Skeletal muscle tissue (tissue), 4 donors: ENCODE data around the gene TAF5. TPM values are rescaled to one million over a fixed set of nuclear protein-coding genes. Genes with fewer than 3 reads are reported as not detected.
"Not testable (repeated sequence)": the region's sequence is repeated elsewhere in the genome, so short reads cannot be mapped to it uniquely, and the experiment has no call there.

Source experiments
- H3K27ac ChIP-seq: one replicate; pipeline ENCODE4 v1.7.0; 2013; ENCODE audit warnings: mild to moderate bottlenecking, low read depth, low read length, inconsistent platforms
- H3K27me3 ChIP-seq, 3 donors: one replicate each; pipeline ENCODE4 v1.7.0; 2013; ENCODE audit warnings: low read length in 3 of 3; ENCODE audit not compliant: control insufficient read depth in 3 of 3, insufficient read depth in 3 of 3
- H3K36me3 ChIP-seq, 3 donors: one replicate each; pipeline ENCODE4 v1.7.0; 2013; ENCODE audit warnings: low read length in 3 of 3; ENCODE audit not compliant: control insufficient read depth in 3 of 3, insufficient read depth in 3 of 3
- H3K4me1 ChIP-seq, 3 donors: one replicate each; pipeline ENCODE4 v1.7.0; 2013; ENCODE audit warnings: low read length in 3 of 3, mild to moderate bottlenecking in 3 of 3; ENCODE audit not compliant: control insufficient read depth in 3 of 3, insufficient read depth in 3 of 3
- H3K4me3 ChIP-seq, 3 donors: one replicate each; pipeline ENCODE4 v1.7.0; 2013; ENCODE audit warnings: low read length in 3 of 3
- H3K9ac ChIP-seq, 3 donors: one replicate each; pipeline ENCODE4 v1.7.0; 2013; ENCODE audit warnings: low read length in 3 of 3, mild to moderate bottlenecking in 3 of 3, moderate library complexity in 2 of 3, low read depth in 1 of 3
- H3K9me3 ChIP-seq, 3 donors: one replicate each; pipeline ENCODE4 v1.7.0; 2013; ENCODE audit warnings: low read length in 3 of 3; ENCODE audit not compliant: control insufficient read depth in 3 of 3
- total RNA-seq: library from RNA; depleted of rRNA; stranded (reverse); fragments of >200 nt; gene quantifications from one replicate; pipeline ENCODE4 v1.2.3, GENCODE V29; 2014
- donor health status: Osteomylitis.

The TAF5 gene
- total RNA-seq, 1 donor from 2014 or later = 3.7 TPM

DNA sequence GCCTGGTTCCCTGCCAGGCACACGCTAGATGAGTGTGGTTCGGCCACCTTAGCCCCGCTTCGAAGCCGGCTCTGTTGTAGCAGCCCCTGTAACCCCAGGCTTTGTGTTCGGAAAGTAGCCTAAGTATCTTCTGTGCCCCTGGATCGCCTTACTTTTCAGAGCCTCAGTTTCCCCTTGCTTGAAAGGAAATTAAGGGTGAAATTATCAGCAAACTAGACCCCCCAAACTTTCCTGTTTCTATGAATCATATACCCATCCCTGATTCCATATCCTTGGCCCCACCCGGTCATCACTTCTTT is 29.0 kb downstream of the TAF5 start:
- Histone ChIP-seq H3K36me3 (peaks cover 22 to 32% (median 27%) of the 10 kb centered on the region in 3 donors), H3K27me3 (no peaks in the 10 kb centered on the region), H3K9me3 (no peaks in the 10 kb centered on the region), H3K4me3 (peak overlapping the region; percentile 92 to 97 (median 95)), H3K9ac (peak overlapping the region; percentile 77 to 99 (median 84)), H3K4me1 (peaks cover 17 to 37% (median 34%) of the 10 kb centered on the region in 3 donors), H3K27ac (peak overlapping the region; percentile 89)

DNA sequence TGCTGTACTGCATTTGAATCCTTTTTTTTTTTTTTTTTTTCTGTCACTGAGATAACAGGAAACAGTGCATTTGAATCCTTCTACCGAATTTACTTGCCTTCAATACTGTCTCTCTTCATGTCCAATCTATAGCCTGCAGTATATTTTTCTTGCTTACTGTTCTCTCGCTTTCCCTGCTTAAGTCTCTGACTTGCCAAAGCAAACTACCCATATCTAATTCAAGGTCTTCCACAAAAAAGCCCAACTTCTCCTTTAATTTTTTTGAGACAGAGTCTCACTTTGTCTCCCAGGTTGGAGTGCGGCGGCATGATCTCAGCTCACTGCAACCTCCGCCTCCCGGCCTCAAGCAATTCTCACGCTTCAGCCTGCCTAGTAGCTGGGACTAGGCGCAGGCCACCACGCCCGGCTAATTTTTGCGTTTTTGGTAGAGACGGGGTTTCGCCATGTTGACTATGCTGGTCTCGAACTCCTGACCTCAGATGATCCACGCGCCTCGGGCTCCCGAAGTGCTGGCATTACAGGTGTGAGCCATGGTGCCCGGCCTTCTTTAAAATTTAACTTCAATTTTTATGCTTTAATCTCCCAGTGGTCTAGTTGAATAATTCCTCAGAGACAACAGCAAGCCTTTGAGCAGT is 29.5 kb downstream of the TAF5 start:
- Histone ChIP-seq H3K4me3 (peak overlapping the region; percentile 92 to 97 (median 95)), H3K9me3 (no peaks in the 10 kb centered on the region), H3K36me3 (peaks cover 26 to 32% (median 31%) of the 10 kb centered on the region in 3 donors), H3K4me1 (peaks cover 17 to 37% (median 34%) of the 10 kb centered on the region in 3 donors), H3K27ac (peak overlapping the region; percentile 89), H3K9ac (peak overlapping the region; percentile 77 to 99 (median 84)), H3K27me3 (no peaks in the 10 kb centered on the region)

DNA sequence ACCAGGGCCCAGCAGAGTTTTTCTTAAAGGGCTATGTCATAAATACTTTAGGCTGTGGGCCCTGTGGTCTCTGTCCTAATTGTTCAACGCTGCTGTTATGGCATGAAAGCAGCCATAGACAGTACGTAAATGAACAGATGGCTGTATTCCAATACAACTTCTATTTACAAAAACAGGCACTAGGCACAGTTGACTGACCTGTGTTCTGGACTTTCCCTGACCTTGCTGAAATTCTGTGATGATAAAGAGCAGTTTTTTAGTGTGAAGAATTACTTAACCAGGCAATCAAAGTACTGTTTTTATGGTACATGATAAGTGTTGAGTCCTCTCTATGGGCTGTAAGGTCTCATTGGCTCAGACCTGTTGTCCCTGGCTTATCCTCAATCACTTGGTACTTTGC is 45.8 kb downstream of the TAF5 start:
- Histone ChIP-seq H3K27me3 (no peaks in the 10 kb centered on the region), H3K9ac (no peak overlapping the region), H3K4me3 (no peak overlapping the region), H3K27ac (no peak overlapping the region), H3K9me3 (no peaks in the 10 kb centered on the region), H3K4me1 (no peaks in the 10 kb centered on the region), H3K36me3 (peaks cover 60 to 80% (median 77%) of the 10 kb centered on the region in 3 donors)

DNA sequence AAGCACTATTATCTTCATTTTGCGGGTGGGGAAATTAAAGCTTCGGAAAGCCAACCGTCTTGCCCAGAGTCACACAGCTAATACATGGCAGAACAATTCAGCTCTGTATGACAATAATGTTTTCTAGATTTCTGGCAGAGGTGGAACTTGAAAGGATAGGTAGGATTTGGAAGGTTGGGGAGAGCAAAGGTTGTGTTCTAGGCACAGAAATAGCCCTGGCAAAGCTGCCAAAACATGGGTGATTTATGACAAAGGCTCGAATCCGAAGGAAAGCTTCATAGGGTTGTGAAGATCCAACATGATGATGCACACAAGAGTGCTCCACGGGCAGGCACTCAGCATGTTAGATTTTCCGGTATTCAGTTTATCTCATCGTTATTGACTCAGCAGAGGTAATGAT is 47.8 kb downstream of the TAF5 start:
- Histone ChIP-seq H3K9ac (no peak overlapping the region), H3K27me3 (no peaks in the 10 kb centered on the region), H3K4me3 (no peak overlapping the region), H3K27ac (no peak overlapping the region), H3K9me3 (no peaks in the 10 kb centered on the region), H3K36me3 (peaks cover 69 to 89% (median 85%) of the 10 kb centered on the region in 3 donors), H3K4me1 (no peaks in the 10 kb centered on the region)

DNA sequence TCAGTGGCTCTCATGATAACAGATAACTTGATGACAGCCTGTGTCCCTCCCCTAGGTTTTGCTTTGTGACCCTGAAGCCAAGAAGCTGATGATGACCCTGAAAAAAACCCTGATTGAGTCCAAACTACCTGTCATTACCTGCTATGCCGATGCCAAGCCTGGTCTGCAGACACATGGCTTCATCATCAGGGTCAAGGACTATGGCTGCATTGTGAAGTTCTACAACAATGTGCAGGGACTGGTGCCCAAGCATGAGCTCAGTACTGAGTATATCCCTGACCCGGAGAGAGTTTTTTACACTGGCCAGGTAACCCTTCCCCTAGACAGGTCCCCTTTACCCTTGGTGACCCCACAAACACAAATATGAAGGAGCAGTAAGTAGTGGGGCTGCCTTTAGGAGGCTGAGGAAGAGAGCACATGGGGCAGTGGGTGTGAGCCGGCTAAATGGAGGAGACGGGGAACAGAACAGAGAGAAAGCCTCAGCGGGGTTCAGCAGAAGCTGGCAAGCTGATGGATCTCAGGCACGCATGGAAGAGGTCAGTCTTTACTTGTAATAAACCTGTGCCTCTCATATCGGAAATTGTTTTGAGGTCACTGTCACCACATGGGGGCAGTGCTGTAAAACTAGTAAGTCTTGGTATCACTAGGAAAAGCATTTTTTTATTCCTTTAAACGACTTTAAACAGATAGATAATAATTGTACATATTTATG is 48.8 kb downstream of the TAF5 start:
- no peaks in the 10 kb centered on the region for H3K9me3 ChIP-seq
- H3K36me3 ChIP-seq = peaks cover 73 to 88% (median 85%) of the 10 kb centered on the region in 3 donors
- H3K4me3 ChIP-seq = no peak overlapping the region
- no peak overlapping the region for H3K27ac ChIP-seq
- H3K9ac ChIP-seq = no peak overlapping the region
- H3K4me1 ChIP-seq = no peaks in the 10 kb centered on the region
- H3K27me3 ChIP-seq = no peaks in the 10 kb centered on the region

DNA sequence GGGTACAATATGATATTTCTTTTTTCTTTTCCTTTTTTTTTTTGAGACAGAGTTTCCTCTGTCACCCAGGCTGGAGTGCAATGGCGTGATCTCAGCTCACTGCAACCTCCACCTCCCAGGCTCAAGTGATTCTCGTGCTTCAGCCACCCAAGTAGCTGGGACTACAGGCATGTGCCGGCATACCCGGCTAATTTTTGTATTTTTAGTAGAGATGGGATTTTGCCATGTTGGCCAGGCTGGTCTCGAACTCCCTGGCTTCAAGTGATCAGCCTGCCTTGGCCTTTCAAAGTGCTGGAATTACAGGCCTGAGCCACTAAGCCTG is 49.3 kb downstream of the TAF5 start:
- not testable (repeated sequence) for H3K27ac ChIP-seq, H3K9me3 ChIP-seq, H3K4me1 ChIP-seq, H3K9ac ChIP-seq, H3K4me3 ChIP-seq, H3K27me3 ChIP-seq
- peaks cover 75 to 85% (median 84%) of the 10 kb centered on the region in 3 donors for H3K36me3 ChIP-seq

DNA sequence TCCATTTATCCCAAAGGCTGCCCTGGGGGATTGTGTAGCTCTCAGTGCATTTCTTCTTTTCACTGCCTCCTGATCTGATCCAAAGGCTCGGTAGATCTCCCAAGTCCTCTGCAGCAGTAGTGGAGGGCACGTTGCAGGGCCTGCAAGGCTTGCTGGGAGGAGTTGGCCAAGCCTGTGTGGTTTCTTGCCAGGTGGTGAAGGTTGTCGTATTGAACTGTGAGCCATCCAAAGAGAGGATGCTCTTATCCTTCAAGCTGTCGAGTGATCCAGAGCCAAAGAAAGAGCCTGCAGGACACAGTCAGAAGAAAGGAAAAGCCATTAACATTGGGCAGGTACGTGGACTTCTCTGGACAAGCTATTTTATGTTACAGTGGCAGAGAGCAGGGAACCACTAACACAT is 49.8 kb downstream of the TAF5 start:
- Histone ChIP-seq H3K4me3 (no peak overlapping the region), H3K9me3 (no peaks in the 10 kb centered on the region), H3K27ac (no peak overlapping the region), H3K9ac (no peak overlapping the region), H3K4me1 (no peaks in the 10 kb centered on the region), H3K27me3 (no peaks in the 10 kb centered on the region), H3K36me3 (peaks cover 78 to 89% (median 84%) of the 10 kb centered on the region in 3 donors)

DNA sequence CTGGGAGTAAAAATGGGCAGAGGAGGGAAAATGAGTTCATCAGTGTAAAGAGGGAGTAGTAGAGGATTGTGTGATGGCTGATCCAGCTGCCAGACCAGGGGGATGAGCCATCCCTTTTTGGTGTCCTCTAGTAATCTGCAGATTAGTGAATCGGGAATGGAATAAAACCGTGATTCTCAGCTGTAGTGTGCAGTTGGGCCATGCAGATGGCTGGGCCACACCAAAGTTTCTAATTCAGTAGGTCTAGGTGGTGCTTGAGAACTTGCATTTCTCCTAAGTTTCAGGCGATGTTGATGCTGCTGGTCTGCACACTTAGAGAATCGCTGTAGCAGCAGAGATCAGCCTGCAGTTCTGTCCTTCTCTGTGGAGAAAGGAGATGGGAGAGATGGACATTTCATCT is 51.3 kb downstream of the TAF5 start:
- Histone ChIP-seq H3K36me3 (peaks cover 76 to 86% (median 84%) of the 10 kb centered on the region in 3 donors), H3K27ac (no peak overlapping the region), H3K4me1 (no peaks in the 10 kb centered on the region), H3K9me3 (no peaks in the 10 kb centered on the region), H3K4me3 (no peak overlapping the region), H3K27me3 (no peaks in the 10 kb centered on the region), H3K9ac (no peak overlapping the region)

DNA sequence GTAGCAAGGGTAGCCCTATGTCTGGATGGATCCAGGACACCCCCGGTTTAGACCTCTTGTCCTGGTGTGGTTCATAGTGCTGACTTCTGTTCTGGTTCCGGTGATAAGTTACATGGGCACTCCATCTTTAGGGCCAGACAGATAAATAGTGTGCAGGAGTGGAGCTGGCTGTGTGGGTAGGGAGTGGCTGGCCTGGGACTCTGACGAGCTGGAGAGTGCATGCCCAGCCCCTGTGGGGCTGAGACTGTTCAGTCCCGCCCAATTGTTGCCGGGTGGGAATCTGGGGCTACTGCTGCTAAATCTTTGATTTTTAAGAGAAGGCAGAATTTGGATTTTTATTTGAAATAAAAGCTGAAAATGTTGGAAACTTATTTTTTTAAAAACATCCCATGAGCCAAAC is 56.0 kb downstream of the TAF5 start:
- Histone ChIP-seq H3K36me3 (peaks cover 56 to 58% (median 57%) of the 10 kb centered on the region in 3 donors), H3K4me1 (no peaks in the 10 kb centered on the region), H3K27me3 (no peaks in the 10 kb centered on the region), H3K9ac (no peak overlapping the region), H3K9me3 (no peaks in the 10 kb centered on the region), H3K4me3 (no peak overlapping the region), H3K27ac (no peak overlapping the region)

DNA sequence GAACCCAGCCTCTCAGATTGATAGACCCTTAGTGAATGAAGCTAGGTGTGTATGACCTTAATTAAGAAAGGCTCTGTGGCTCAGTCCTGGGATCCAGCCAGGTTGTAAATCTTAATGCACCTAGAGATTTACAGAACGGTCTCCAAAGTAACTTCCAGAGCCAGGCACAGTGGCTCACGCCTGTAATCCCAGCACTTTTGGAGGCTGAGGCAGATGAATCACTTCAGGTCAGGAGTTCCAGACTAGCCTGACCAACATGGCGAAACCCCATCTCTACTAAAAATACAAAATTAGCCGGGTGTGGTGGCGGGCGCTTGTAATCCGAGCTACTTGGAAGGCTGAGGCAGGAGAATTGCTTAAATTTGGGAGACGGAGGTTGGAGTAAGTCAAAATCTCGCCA is 60.1 kb downstream of the TAF5 start:
- no peak overlapping the region for H3K4me3 ChIP-seq
- H3K27ac ChIP-seq = no peak overlapping the region
- H3K27me3 ChIP-seq = no peaks in the 10 kb centered on the region
- H3K9ac ChIP-seq = no peak overlapping the region
- H3K4me1 ChIP-seq = no peaks in the 10 kb centered on the region
- H3K36me3 ChIP-seq = peaks cover 36 to 46% (median 43%) of the 10 kb centered on the region in 3 donors
- no peaks in the 10 kb centered on the region for H3K9me3 ChIP-seq
